Suprapubic skin (tissue), 4 donors: Measurements from ENCODE around the gene SERPINA12.

Experiments
- CTCF ChIP-seq, 2 donors: fragments of 200-600 bp in 1 of 2; fragments of 450-650 bp in 1 of 2; sonication (generic) in 1 of 2; IDR thresholded peaks; one replicate each; pipeline ENCODE4 v1.5.1; 2016 to 2019; ENCODE audit warnings: antibody characterized with exemption in 2 of 2, mild to moderate bottlenecking in 1 of 2, moderate library complexity in 1 of 2
- EP300 ChIP-seq: sonication (generic); formaldehyde crosslinking; IDR thresholded peaks from one replicate; pipeline ENCODE4 v1.6.1; 2017; ENCODE audit warnings: antibody characterized with exemption
- POLR2A ChIP-seq, 2 donors: fragments of 450-650 bp; IDR thresholded peaks; one replicate each; pipeline ENCODE4 v1.6.1; 2017; ENCODE audit warnings: antibody characterized with exemption in 2 of 2, mild to moderate bottlenecking in 2 of 2, moderate library complexity in 2 of 2
- POLR2AphosphoS5 ChIP-seq, 3 donors: sonication (generic); formaldehyde crosslinking; IDR thresholded peaks; one replicate each; pipeline ENCODE4 v1.6.1; 2017; ENCODE audit warnings: antibody characterized with exemption in 3 of 3

GRCh38 chr14:94542811-94543440 is 33.7 kb upstream of the SERPINA12 start:
- TF ChIP-seq POLR2AphosphoS5 (IDR thresholded peaks at IDR 0.05) (no peak), CTCF (IDR thresholded peaks at IDR 0.05) (no peak), POLR2A (IDR thresholded peaks at IDR 0.05) (no peak), EP300 (no peak)
